NCI-H510A (cell line): ENCODE data around the gene PTGDR2.

ENCODE experiments used
- DNase-seq: peaks from one replicate; lab custom pipeline; 2025; lab: John Stamatoyannopoulos, UW

The PTGDR2 gene

GRCh38 chr11:60855726-60856633, at the start of gene PTGDR2:
Gene PTGDR2, minus strand, starts transcription at chr11:60855950. Its CDS starts 2,228 bp downstream, at chr11:60853722.
- no peak for DNase-seq

- DNase-seq: no peak
Observed at GRCh38 chr11:60905047-60905446, 49.3 kb upstream of the PTGDR2 start.

GRCh38 chr11:60902625-60903024, 46.9 kb upstream of the PTGDR2 start:
- no peak for DNase-seq

GRCh38 chr11:60900673-60901404, 45.1 kb upstream of the PTGDR2 start:
- DNase-seq: no peak

- DNase-seq: no peak
Observed at GRCh38 chr11:60899977-60900376, 44.2 kb upstream of the PTGDR2 start.

- DNase-seq: no peak
Observed at GRCh38 chr11:60899046-60899936, 43.5 kb upstream of the PTGDR2 start.

GRCh38 chr11:60897496-60897895, 41.7 kb upstream of the PTGDR2 start:
- DNase-seq: no peak

- no peak for DNase-seq
Observed at GRCh38 chr11:60895687-60896086, 39.9 kb upstream of the PTGDR2 start.

- no peak for DNase-seq
Observed at GRCh38 chr11:60891103-60891741, 35.5 kb upstream of the PTGDR2 start.

- DNase-seq: no peak
Observed at GRCh38 chr11:60890696-60891095, 34.9 kb upstream of the PTGDR2 start.

- no peak for DNase-seq
Observed at GRCh38 chr11:60889869-60890311, 34.1 kb upstream of the PTGDR2 start.

- no peak for DNase-seq
Observed at GRCh38 chr11:60887556-60887955, 31.8 kb upstream of the PTGDR2 start.

GRCh38 chr11:60880643-60881282, 25.0 kb upstream of the PTGDR2 start:
- DNase-seq: peak; percentile 84

GRCh38 chr11:60879971-60880588, 24.3 kb upstream of the PTGDR2 start:
- DNase-seq: no peak

GRCh38 chr11:60879104-60879503, 23.4 kb upstream of the PTGDR2 start:
- DNase-seq: no peak

GRCh38 chr11:60878245-60879101, 22.7 kb upstream of the PTGDR2 start:
- DNase-seq: no peak

- DNase-seq: no peak
Observed at GRCh38 chr11:60876168-60876485, 20.4 kb upstream of the PTGDR2 start.

- no peak for DNase-seq
Observed at GRCh38 chr11:60875366-60876167, 19.8 kb upstream of the PTGDR2 start.
